HEK293 (cell line): Measurements from ENCODE around the gene ALOX15B.

Source experiments
- MZF1 ChIP-seq: fragments of 450-650 bp; formaldehyde crosslinking; IDR thresholded peaks from 2 replicates; pipeline ENCODE4 v1.5.1; 2017; ENCODE audit warnings: missing biosample characterization, missing genetic modification characterization, borderline replicate concordance
- YY1 ChIP-seq: fragments of 450-650 bp; formaldehyde crosslinking; IDR thresholded peaks from 2 replicates; pipeline ENCODE4 v1.5.1; 2018; ENCODE audit warnings: missing biosample characterization, missing genetic modification characterization
- ZBTB20 ChIP-seq: fragments of 450-650 bp; formaldehyde crosslinking; IDR thresholded peaks from 2 replicates; pipeline ENCODE4 v1.5.1; 2016; ENCODE audit warnings: missing biosample characterization, missing genetic modification characterization
- ZBTB48 ChIP-seq: fragments of 450-650 bp; formaldehyde crosslinking; IDR thresholded peaks from 2 replicates; pipeline ENCODE4 v1.5.1; 2016; ENCODE audit warnings: missing biosample characterization, missing genetic modification characterization
- ZNF239 ChIP-seq: fragments of 450-650 bp; formaldehyde crosslinking; IDR thresholded peaks from 2 replicates; pipeline ENCODE4 v1.5.1; 2016; ENCODE audit warnings: missing biosample characterization, missing genetic modification characterization
- ZNF24 ChIP-seq: fragments of 450-650 bp; formaldehyde crosslinking; IDR thresholded peaks from 2 replicates; pipeline ENCODE4 v1.5.1; 2016; ENCODE audit warnings: missing biosample characterization, missing genetic modification characterization
- ZNF514 ChIP-seq: fragments of 450-650 bp; formaldehyde crosslinking; IDR thresholded peaks from 2 replicates; pipeline ENCODE4 v1.5.1; 2016; ENCODE audit warnings: missing biosample characterization, missing genetic modification characterization
- ZNF707 ChIP-seq: fragments of 450-650 bp; formaldehyde crosslinking; IDR thresholded peaks from 2 replicates; pipeline ENCODE4 v1.5.1; 2016; ENCODE audit warnings: missing biosample characterization, missing genetic modification characterization
- TF ChIP-seq, protein P1 (sequence below): fragments of 450-650 bp; formaldehyde crosslinking; IDR thresholded peaks from 2 replicates; pipeline ENCODE4 v1.5.1; 2016; ENCODE audit warnings: missing biosample characterization, missing genetic modification characterization
- TF ChIP-seq, protein P2 (sequence below): fragments of 450-650 bp; formaldehyde crosslinking; IDR thresholded peaks from 2 replicates; pipeline ENCODE4 v1.5.1; 2016; ENCODE audit warnings: missing biosample characterization, missing genetic modification characterization
- TF ChIP-seq, protein P3 (sequence below): fragments of 450-650 bp; formaldehyde crosslinking; IDR thresholded peaks from 2 replicates; pipeline ENCODE4 v1.5.1; 2016; ENCODE audit warnings: missing biosample characterization, missing genetic modification characterization
- TF ChIP-seq, protein P4 (sequence below): fragments of 450-650 bp; formaldehyde crosslinking; conservative IDR thresholded peaks from 2 replicates; pipeline ENCODE4 v1.5.1; 2016; ENCODE audit warnings: low read depth, missing biosample characterization, missing genetic modification characterization
- TF ChIP-seq, protein P5 (sequence below): fragments of 450-650 bp; formaldehyde crosslinking; IDR thresholded peaks from 2 replicates; pipeline ENCODE4 v1.5.1; 2016; ENCODE audit warnings: missing biosample characterization, missing genetic modification characterization
- TF ChIP-seq, protein P6 (sequence below): fragments of 450-650 bp; formaldehyde crosslinking; IDR thresholded peaks from 2 replicates; pipeline ENCODE4 v1.5.1; 2016; ENCODE audit warnings: missing biosample characterization, missing genetic modification characterization, borderline replicate concordance

DNA sequence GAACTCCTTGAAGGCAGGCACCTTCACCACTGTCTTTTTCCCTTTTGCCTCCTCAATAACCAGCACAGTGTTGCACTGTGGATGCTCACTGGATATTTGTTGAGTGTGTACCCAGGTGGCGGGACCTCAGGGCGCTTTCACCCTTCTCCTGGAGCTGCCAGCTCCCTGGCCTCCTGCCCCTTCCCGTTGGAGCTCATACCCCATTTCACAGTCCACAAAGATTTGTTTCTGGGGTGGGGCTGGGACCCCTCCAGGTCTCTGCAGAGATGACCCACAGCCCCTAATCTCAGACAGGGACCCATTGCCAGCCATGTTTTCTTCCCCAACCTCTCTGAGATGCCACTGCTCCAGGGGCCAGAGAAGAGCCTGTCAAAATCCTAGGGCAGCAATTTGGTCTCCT lies 36.2 kb downstream of the ALOX15B start:
- no peak for TF ChIP-seq ZBTB48
- no peak for TF ChIP-seq ZNF707 (tag by site-specific recombination)
- no peak for TF ChIP-seq ZNF24
- TF ChIP-seq, protein P1, sequence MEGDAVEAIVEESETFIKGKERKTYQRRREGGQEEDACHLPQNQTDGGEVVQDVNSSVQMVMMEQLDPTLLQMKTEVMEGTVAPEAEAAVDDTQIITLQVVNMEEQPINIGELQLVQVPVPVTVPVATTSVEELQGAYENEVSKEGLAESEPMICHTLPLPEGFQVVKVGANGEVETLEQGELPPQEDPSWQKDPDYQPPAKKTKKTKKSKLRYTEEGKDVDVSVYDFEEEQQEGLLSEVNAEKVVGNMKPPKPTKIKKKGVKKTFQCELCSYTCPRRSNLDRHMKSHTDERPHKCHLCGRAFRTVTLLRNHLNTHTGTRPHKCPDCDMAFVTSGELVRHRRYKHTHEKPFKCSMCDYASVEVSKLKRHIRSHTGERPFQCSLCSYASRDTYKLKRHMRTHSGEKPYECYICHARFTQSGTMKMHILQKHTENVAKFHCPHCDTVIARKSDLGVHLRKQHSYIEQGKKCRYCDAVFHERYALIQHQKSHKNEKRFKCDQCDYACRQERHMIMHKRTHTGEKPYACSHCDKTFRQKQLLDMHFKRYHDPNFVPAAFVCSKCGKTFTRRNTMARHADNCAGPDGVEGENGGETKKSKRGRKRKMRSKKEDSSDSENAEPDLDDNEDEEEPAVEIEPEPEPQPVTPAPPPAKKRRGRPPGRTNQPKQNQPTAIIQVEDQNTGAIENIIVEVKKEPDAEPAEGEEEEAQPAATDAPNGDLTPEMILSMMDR (tag by site-specific recombination), result no peak
- no peak for TF ChIP-seq ZNF239
- TF ChIP-seq, protein P2, sequence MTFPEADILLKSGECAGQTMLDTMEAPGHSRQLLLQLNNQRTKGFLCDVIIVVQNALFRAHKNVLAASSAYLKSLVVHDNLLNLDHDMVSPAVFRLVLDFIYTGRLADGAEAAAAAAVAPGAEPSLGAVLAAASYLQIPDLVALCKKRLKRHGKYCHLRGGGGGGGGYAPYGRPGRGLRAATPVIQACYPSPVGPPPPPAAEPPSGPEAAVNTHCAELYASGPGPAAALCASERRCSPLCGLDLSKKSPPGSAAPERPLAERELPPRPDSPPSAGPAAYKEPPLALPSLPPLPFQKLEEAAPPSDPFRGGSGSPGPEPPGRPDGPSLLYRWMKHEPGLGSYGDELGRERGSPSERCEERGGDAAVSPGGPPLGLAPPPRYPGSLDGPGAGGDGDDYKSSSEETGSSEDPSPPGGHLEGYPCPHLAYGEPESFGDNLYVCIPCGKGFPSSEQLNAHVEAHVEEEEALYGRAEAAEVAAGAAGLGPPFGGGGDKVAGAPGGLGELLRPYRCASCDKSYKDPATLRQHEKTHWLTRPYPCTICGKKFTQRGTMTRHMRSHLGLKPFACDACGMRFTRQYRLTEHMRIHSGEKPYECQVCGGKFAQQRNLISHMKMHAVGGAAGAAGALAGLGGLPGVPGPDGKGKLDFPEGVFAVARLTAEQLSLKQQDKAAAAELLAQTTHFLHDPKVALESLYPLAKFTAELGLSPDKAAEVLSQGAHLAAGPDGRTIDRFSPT (tag by site-specific recombination), result no peak
- TF ChIP-seq, protein P3, sequence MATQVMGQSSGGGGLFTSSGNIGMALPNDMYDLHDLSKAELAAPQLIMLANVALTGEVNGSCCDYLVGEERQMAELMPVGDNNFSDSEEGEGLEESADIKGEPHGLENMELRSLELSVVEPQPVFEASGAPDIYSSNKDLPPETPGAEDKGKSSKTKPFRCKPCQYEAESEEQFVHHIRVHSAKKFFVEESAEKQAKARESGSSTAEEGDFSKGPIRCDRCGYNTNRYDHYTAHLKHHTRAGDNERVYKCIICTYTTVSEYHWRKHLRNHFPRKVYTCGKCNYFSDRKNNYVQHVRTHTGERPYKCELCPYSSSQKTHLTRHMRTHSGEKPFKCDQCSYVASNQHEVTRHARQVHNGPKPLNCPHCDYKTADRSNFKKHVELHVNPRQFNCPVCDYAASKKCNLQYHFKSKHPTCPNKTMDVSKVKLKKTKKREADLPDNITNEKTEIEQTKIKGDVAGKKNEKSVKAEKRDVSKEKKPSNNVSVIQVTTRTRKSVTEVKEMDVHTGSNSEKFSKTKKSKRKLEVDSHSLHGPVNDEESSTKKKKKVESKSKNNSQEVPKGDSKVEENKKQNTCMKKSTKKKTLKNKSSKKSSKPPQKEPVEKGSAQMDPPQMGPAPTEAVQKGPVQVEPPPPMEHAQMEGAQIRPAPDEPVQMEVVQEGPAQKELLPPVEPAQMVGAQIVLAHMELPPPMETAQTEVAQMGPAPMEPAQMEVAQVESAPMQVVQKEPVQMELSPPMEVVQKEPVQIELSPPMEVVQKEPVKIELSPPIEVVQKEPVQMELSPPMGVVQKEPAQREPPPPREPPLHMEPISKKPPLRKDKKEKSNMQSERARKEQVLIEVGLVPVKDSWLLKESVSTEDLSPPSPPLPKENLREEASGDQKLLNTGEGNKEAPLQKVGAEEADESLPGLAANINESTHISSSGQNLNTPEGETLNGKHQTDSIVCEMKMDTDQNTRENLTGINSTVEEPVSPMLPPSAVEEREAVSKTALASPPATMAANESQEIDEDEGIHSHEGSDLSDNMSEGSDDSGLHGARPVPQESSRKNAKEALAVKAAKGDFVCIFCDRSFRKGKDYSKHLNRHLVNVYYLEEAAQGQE (tag by site-specific recombination), result no peak
- TF ChIP-seq, protein P4, sequence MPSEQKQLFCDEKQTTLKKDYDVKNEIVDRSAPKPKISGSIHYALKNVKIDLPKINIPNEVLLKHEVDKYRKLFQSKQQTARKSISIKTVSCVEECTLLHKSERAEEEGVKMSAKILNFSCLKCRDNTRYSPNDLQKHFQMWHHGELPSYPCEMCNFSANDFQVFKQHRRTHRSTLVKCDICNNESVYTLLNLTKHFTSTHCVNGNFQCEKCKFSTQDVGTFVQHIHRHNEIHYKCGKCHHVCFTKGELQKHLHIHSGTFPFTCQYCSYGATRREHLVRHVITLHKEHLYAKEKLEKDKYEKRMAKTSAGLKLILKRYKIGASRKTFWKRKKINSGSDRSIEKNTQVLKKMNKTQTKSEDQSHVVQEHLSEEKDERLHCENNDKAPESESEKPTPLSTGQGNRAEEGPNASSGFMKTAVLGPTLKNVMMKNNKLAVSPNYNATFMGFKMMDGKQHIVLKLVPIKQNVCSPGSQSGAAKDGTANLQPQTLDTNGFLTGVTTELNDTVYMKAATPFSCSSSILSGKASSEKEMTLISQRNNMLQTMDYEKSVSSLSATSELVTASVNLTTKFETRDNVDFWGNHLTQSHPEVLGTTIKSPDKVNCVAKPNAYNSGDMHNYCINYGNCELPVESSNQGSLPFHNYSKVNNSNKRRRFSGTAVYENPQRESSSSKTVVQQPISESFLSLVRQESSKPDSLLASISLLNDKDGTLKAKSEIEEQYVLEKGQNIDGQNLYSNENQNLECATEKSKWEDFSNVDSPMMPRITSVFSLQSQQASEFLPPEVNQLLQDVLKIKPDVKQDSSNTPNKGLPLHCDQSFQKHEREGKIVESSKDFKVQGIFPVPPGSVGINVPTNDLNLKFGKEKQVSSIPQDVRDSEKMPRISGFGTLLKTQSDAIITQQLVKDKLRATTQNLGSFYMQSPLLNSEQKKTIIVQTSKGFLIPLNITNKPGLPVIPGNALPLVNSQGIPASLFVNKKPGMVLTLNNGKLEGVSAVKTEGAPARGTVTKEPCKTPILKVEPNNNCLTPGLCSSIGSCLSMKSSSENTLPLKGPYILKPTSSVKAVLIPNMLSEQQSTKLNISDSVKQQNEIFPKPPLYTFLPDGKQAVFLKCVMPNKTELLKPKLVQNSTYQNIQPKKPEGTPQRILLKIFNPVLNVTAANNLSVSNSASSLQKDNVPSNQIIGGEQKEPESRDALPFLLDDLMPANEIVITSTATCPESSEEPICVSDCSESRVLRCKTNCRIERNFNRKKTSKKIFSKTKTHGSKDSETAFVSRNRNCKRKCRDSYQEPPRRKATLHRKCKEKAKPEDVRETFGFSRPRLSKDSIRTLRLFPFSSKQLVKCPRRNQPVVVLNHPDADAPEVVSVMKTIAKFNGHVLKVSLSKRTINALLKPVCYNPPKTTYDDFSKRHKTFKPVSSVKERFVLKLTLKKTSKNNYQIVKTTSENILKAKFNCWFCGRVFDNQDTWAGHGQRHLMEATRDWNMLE (tag by site-specific recombination), result no peak
- TF ChIP-seq YY1, result no peak
- TF ChIP-seq, protein P5, sequence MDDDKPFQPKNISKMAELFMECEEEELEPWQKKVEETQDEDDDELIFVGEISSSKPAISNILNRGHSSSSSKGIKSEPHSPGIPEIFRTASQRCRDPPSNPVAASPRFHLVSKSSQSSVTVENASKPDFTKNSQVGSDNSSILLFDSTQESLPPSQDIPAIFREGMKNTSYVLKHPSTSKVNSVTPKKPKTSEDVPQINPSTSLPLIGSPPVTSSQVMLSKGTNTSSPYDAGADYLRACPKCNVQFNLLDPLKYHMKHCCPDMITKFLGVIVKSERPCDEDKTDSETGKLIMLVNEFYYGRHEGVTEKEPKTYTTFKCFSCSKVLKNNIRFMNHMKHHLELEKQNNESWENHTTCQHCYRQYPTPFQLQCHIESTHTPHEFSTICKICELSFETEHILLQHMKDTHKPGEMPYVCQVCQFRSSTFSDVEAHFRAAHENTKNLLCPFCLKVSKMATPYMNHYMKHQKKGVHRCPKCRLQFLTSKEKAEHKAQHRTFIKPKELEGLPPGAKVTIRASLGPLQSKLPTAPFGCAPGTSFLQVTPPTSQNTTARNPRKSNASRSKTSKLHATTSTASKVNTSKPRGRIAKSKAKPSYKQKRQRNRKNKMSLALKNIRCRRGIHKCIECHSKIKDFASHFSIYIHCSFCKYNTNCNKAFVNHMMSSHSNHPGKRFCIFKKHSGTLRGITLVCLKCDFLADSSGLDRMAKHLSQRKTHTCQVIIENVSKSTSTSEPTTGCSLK, result no peak
- TF ChIP-seq, protein P6, sequence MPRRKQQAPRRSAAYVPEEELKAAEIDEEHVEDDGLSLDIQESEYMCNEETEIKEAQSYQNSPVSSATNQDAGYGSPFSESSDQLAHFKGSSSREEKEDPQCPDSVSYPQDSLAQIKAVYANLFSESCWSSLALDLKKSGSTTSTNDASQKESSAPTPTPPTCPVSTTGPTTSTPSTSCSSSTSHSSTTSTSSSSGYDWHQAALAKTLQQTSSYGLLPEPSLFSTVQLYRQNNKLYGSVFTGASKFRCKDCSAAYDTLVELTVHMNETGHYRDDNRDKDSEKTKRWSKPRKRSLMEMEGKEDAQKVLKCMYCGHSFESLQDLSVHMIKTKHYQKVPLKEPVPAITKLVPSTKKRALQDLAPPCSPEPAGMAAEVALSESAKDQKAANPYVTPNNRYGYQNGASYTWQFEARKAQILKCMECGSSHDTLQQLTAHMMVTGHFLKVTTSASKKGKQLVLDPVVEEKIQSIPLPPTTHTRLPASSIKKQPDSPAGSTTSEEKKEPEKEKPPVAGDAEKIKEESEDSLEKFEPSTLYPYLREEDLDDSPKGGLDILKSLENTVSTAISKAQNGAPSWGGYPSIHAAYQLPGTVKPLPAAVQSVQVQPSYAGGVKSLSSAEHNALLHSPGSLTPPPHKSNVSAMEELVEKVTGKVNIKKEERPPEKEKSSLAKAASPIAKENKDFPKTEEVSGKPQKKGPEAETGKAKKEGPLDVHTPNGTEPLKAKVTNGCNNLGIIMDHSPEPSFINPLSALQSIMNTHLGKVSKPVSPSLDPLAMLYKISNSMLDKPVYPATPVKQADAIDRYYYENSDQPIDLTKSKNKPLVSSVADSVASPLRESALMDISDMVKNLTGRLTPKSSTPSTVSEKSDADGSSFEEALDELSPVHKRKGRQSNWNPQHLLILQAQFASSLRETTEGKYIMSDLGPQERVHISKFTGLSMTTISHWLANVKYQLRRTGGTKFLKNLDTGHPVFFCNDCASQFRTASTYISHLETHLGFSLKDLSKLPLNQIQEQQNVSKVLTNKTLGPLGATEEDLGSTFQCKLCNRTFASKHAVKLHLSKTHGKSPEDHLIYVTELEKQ (tag by site-specific recombination), result no peak
- no peak for TF ChIP-seq ZNF514
- TF ChIP-seq ZBTB20, result no peak
- no peak for TF ChIP-seq MZF1 (tag by site-specific recombination)
